H1 (cell line): Measurements from ENCODE around the gene NLRP1. TPM values are rescaled to one million over a fixed set of nuclear protein-coding genes. Genes with fewer than 3 reads are reported as not detected.

Source experiments
- CTCF ChIA-PET: fragments of 300-600 bp; sonication (Branson Sonifier 250); formaldehyde crosslinking; loops from one replicate; lab custom pipeline; 2021; ENCODE audit not compliant: partially characterized antibody; lab: Charles Lee
- POLR2A ChIA-PET: fragments of 300-600 bp; sonication (Branson Sonifier 250); formaldehyde crosslinking; loops from one replicate; lab custom pipeline; 2021; ENCODE audit warnings: inconsistent platforms; ENCODE audit not compliant: partially characterized antibody; lab: Charles Lee
- DNase-seq, 2 experiments: peaks; one replicate each; pipeline versions ENCODE4 v3.0.0 to v3.0.0-alpha.2; 2010 to 2022; ENCODE audit warnings: low spot score in 2 of 2, low read depth in 1 of 2, mixed read lengths in 1 of 2
- FAIRE-seq: peaks from 2 replicates; lab custom pipeline; 2011; peaks lifted over from hg19 to GRCh38; lab: Jason Lieb, UNC
- H2AFZ ChIP-seq: 2 replicates; pipeline ENCODE4 v1.8.1; 2012; ENCODE audit warnings: low read length, inconsistent platforms
- H2AK5ac ChIP-seq: 2 replicates; pipeline ENCODE4 v1.6.1; 2013; ENCODE audit warnings: low read depth, low read length
- H2BK120ac ChIP-seq: replicated peaks from 2 replicates; pipeline ENCODE3; 2013; ENCODE audit warnings: low read depth, low read length, inconsistent platforms
- H2BK12ac ChIP-seq: 2 replicates; pipeline ENCODE4 v1.6.1; 2013; ENCODE audit warnings: low read depth, low read length
- H2BK15ac ChIP-seq: 2 replicates; pipeline ENCODE4 v1.6.1; 2013; ENCODE audit warnings: low read length
- H2BK20ac ChIP-seq: 2 replicates; pipeline ENCODE4 v1.6.1; 2013; ENCODE audit warnings: low read length
- H2BK5ac ChIP-seq: 2 replicates; pipeline ENCODE4 v1.6.1; 2013; ENCODE audit warnings: low read depth, low read length
- H3K14ac ChIP-seq: 2 replicates; pipeline ENCODE4 v1.6.1; 2013; ENCODE audit warnings: inconsistent platforms; ENCODE audit not compliant: insufficient read length
- H3K18ac ChIP-seq: 2 replicates; pipeline ENCODE4 v1.6.1; 2013; ENCODE audit warnings: low read length; ENCODE audit errors: extremely low read depth
- H3K23ac ChIP-seq: 2 replicates; pipeline ENCODE4 v1.6.1; 2013; ENCODE audit warnings: inconsistent platforms; ENCODE audit not compliant: insufficient read length
- H3K23me2 ChIP-seq: 2 replicates; pipeline ENCODE4 v1.6.1; 2013; ENCODE audit warnings: low read depth, low read length
- H3K27ac ChIP-seq: 2 replicates; pipeline ENCODE4 v1.6.1; 2011; ENCODE audit warnings: low read depth, low read length, inconsistent platforms
- H3K27me3 ChIP-seq, 4 experiments: replicated peaks in 1 of 4; 1 replicate in 1 of 4; 2 replicates in 3 of 4; pipeline versions ENCODE4 v1.6.1 to v1.8.1; 2011 to 2013; ENCODE audit warnings: low read length in 3 of 4, mild to moderate bottlenecking in 3 of 4, inconsistent platforms in 2 of 4, mixed read lengths in 2 of 4, moderate library complexity in 1 of 4; ENCODE audit not compliant: control insufficient read depth in 3 of 4, insufficient read depth in 3 of 4; ENCODE audit errors: extremely low read depth in 1 of 4
- H3K36me3 ChIP-seq, 4 experiments: 2 replicates each; pipeline versions ENCODE4 v1.6.1 to v1.8.1; 2011 to 2013; ENCODE audit warnings: mild to moderate bottlenecking in 4 of 4, low read length in 3 of 4, moderate library complexity in 2 of 4, control low read depth in 1 of 4, inconsistent platforms in 1 of 4; ENCODE audit not compliant: insufficient read depth in 4 of 4, control insufficient read depth in 2 of 4
- H3K4ac ChIP-seq: replicated peaks from 2 replicates; pipeline ENCODE3; 2013; ENCODE audit warnings: low read length, low read depth, mixed read lengths, inconsistent platforms; ENCODE audit not compliant: insufficient read length
- H3K4me1 ChIP-seq, 4 experiments: replicated peaks in 1 of 4; 1 replicate in 1 of 4; 2 replicates in 3 of 4; pipeline versions ENCODE4 v1.6.1 to v1.8.1; 2011 to 2013; ENCODE audit warnings: low read length in 3 of 4, inconsistent platforms in 2 of 4, mixed read lengths in 1 of 4; ENCODE audit not compliant: insufficient read depth in 4 of 4, control insufficient read depth in 3 of 4
- H3K4me2 ChIP-seq, 2 experiments: 2 replicates each; pipeline versions ENCODE4 v1.6.1 to v1.8.1; 2011 to 2013; ENCODE audit warnings: low read depth in 2 of 2, low read length in 2 of 2, control low read depth in 1 of 2, inconsistent platforms in 1 of 2, mild to moderate bottlenecking in 1 of 2; ENCODE audit not compliant: insufficient read depth in 1 of 2
- H3K4me3 ChIP-seq, 4 experiments: fragments of 200-600, 300-600 bp in 1 of 4; sonication (generic), shearing (Covaris generic), sonication (Bioruptor Twin) in 1 of 4; 2 replicates each; pipeline versions ENCODE4 v1.5.1 to v1.8.1; 2011 to 2016; ENCODE audit warnings: low read length in 4 of 4, low read depth in 3 of 4, control low read depth in 2 of 4, inconsistent platforms in 2 of 4, mild to moderate bottlenecking in 2 of 4, mixed read lengths in 1 of 4, moderate library complexity in 1 of 4; ENCODE audit not compliant: insufficient read depth in 2 of 4; ENCODE audit errors: extremely low read depth in 1 of 4
- H3K56ac ChIP-seq: replicated peaks from 2 replicates; pipeline ENCODE3; 2013; ENCODE audit warnings: low read depth, mild to moderate bottlenecking, mixed read lengths, low read length, inconsistent platforms; ENCODE audit not compliant: insufficient read length
- H3K79me1 ChIP-seq: 2 replicates; pipeline ENCODE4 v1.6.1; 2013; ENCODE audit warnings: low read depth, low read length, control low read depth
- H3K79me2 ChIP-seq, 2 experiments: 2 replicates each; pipeline versions ENCODE4 v1.6.1 to v1.8.1; 2012 to 2013; ENCODE audit warnings: low read length in 2 of 2, mild to moderate bottlenecking in 2 of 2, inconsistent platforms in 1 of 2; ENCODE audit not compliant: insufficient read depth in 2 of 2, control insufficient read depth in 1 of 2
- H3K9ac ChIP-seq, 4 experiments: replicated peaks in 1 of 4; 1 replicate in 1 of 4; 2 replicates in 3 of 4; pipeline versions ENCODE4 v1.6.1 to v1.8.1; 2011 to 2013; ENCODE audit warnings: low read depth in 3 of 4, low read length in 3 of 4, control low read depth in 2 of 4, mild to moderate bottlenecking in 2 of 4, moderate library complexity in 2 of 4, inconsistent platforms in 1 of 4; ENCODE audit errors: extremely low read depth in 1 of 4
- H3K9me3 ChIP-seq, 2 experiments: 2 replicates each; pipeline versions ENCODE4 v1.6.1 to v1.8.1; 2012 to 2013; ENCODE audit warnings: mild to moderate bottlenecking in 2 of 2, moderate library complexity in 2 of 2, control low read depth in 1 of 2, inconsistent platforms in 1 of 2, low read depth in 1 of 2, low read length in 1 of 2, mixed read lengths in 1 of 2; ENCODE audit not compliant: insufficient read depth in 2 of 2
- H4K20me1 ChIP-seq, 2 experiments: replicated peaks in 1 of 2; 2 replicates each; pipeline versions ENCODE3 to v1.8.1; 2011 to 2013; ENCODE audit warnings: inconsistent platforms in 2 of 2, low read length in 2 of 2, mild to moderate bottlenecking in 1 of 2; ENCODE audit not compliant: insufficient read depth in 2 of 2, control insufficient read depth in 1 of 2
- H4K5ac ChIP-seq: 2 replicates; pipeline ENCODE4 v1.6.1; 2013; ENCODE audit warnings: low read length, low read depth, mixed read lengths, inconsistent platforms; ENCODE audit not compliant: insufficient read length
- H4K8ac ChIP-seq: 2 replicates; pipeline ENCODE4 v1.8.0; 2013; ENCODE audit warnings: mild to moderate bottlenecking, moderate library complexity, low read length, inconsistent platforms; ENCODE audit not compliant: insufficient read depth; ENCODE audit errors: extremely low read depth
- H4K91ac ChIP-seq: replicated peaks from 2 replicates; pipeline ENCODE3; 2013; ENCODE audit warnings: low read length, mixed read lengths, inconsistent platforms; ENCODE audit not compliant: insufficient read length
- CBX8 ChIP-seq: fragments of 300-800, 300-1000 bp; sonication (generic); IDR thresholded peaks from 2 replicates; pipeline ENCODE4 v1.7.1; 2016; ENCODE audit warnings: low read depth, low read length, borderline replicate concordance
- GTF2F1 ChIP-seq: IDR thresholded peaks from 2 replicates; pipeline ENCODE4 v1.6.1; 2012; ENCODE audit warnings: low read depth, low read length, improper control_type of control experiment, borderline replicate concordance
- NANOG ChIP-seq: IDR thresholded peaks from 2 replicates; pipeline ENCODE4 v1.6.1; 2011; ENCODE audit warnings: low read length, low read depth, mild to moderate bottlenecking, inconsistent platforms; ENCODE audit not compliant: insufficient read depth, poor library complexity, severe bottlenecking
- NRF1 ChIP-seq: IDR thresholded peaks from 2 replicates; pipeline ENCODE4 v1.6.1; 2011; ENCODE audit warnings: mild to moderate bottlenecking, low read depth, low read length, improper control_type of control experiment
- RBBP5 ChIP-seq: IDR thresholded peaks from 2 replicates; pipeline ENCODE4 v1.7.1; 2012; ENCODE audit warnings: low read depth, mild to moderate bottlenecking, inconsistent platforms, low read length, moderate library complexity, borderline replicate concordance
- SIN3A ChIP-seq, 2 experiments: IDR thresholded peaks in 1 of 2; conservative IDR thresholded peaks in 1 of 2; 2 replicates each; pipeline ENCODE4 v1.6.1; 2011 to 2012; ENCODE audit warnings: low read length in 2 of 2, improper control_type of control experiment in 1 of 2, low read depth in 1 of 2, mild to moderate bottlenecking in 1 of 2
- SIX5 ChIP-seq: IDR thresholded peaks from 2 replicates; pipeline ENCODE4 v1.6.1; 2011; ENCODE audit warnings: mild to moderate bottlenecking, low read depth, low read length
- SP2 ChIP-seq: IDR thresholded peaks from 2 replicates; pipeline ENCODE4 v1.6.1; 2012; ENCODE audit warnings: mild to moderate bottlenecking, low read length, inconsistent platforms
- SP4 ChIP-seq: IDR thresholded peaks from 2 replicates; pipeline ENCODE4 v1.6.1; 2012; ENCODE audit warnings: low read length, inconsistent platforms
- TAF7 ChIP-seq: optimal IDR thresholded peaks from 2 replicates; pipeline ENCODE3; 2011; ENCODE audit warnings: low read depth, mild to moderate bottlenecking, inconsistent platforms, low read length, moderate library complexity, borderline replicate concordance
- TBP ChIP-seq: IDR thresholded peaks from 2 replicates; pipeline ENCODE4 v1.6.1; 2011; ENCODE audit warnings: low read depth, low read length, improper control_type of control experiment
- TEAD4 ChIP-seq: IDR thresholded peaks from 2 replicates; pipeline ENCODE4 v1.6.1; 2012; ENCODE audit warnings: low read depth, low read length, inconsistent platforms, mixed read lengths
- YY1 ChIP-seq: IDR thresholded peaks from 2 replicates; pipeline ENCODE4 v1.6.1; 2011; ENCODE audit warnings: low read depth, mild to moderate bottlenecking, low read length
- WGBS, 2 experiments: shearing (Covaris generic) in 1 of 2; methylation state at CpG; one replicate each; pipeline versions ENCODE4 v1.1.6 to v1.1.7; 2013 to 2015; ENCODE audit warnings: low lambda C conversion rate in 2 of 2, mixed read lengths in 2 of 2, inconsistent platforms in 1 of 2, low coverage in 1 of 2, missing lambda C conversion rate in 1 of 2; ENCODE audit not compliant: insufficient replicate concordance in 2 of 2, insufficient coverage in 1 of 2, insufficient read length in 1 of 2; ENCODE audit errors: extremely low coverage in 1 of 2, missing lambda C conversion rate in 1 of 2; 5-methylcytosine and 5-hydroxymethylcytosine counted together
- polyA plus RNA-seq, 7 experiments: library from polyadenylated mRNA; depleted of rRNA in 3 of 7; stranded (reverse) in 5 of 7; unstranded in 2 of 7; fragments of >200 nt in 5 of 7; fragments of 200-250 nt in 2 of 7; gene quantifications; 1 replicate in 5 of 7; 2 replicates in 1 of 7; 4 replicates in 1 of 7; pipeline versions ENCODE4 v1.2.1 to v1.2.3, GENCODE V29; 2011 to 2013; ENCODE audit warnings: missing spikeins in 2 of 7, mixed read lengths in 2 of 7
- total RNA-seq: library from RNA; stranded (reverse); fragmentation: NEBNext Ultra II Directional; extraction: Animal tissue kit (Norgen Biotek cat#: 25700); gene quantifications from 2 replicates; pipeline ENCODE4 v1.2.1, GENCODE V29; 2021

Gene NLRP1
- total and polyA plus RNA-seq, 2 of the 8 experiments (the other 6 are each of a cell fraction or from before 2014, with no cell fraction given), result 8.6 to 10.4 TPM

- Histone ChIP-seq H2BK12ac (peak overlapping the region; percentile 30; the same call in 1 of the 2 replicates), H3K27me3 (no peaks in the 10 kb centered on the region), H3K36me3 (peaks cover 0 to 7% (median 4%) of the 10 kb centered on the region in 4 experiments; a peak in 4 of 8 replicates), H2AFZ (no peak overlapping the region; the same call in 1 of the 2 replicates), H3K56ac (peak overlapping the region; percentile 13), H2BK20ac (no peak overlapping the region), H4K20me1 (peaks cover 12 to 18% of the 10 kb centered on the region in 2 experiments), H3K9me3 (no peaks in the 10 kb centered on the region), H3K9ac (peak overlapping the region; percentile 86 to 95 (median 90)), H3K27ac (peak overlapping the region; percentile 70), H3K23ac (no peak overlapping the region), H3K18ac (no peak overlapping the region; the same call in 1 of the 2 replicates), H4K8ac (no peak overlapping the region), H2BK15ac (0 out of 2 replicates have a peak overlapping the region, but pooled peaks have one; percentile 25), H2BK5ac (peak overlapping the region; percentile 69; the same call in 1 of the 2 replicates), H3K4ac (no peak overlapping the region), H3K4me2 (peak overlapping the region; percentile 89 to 91), H3K23me2 (peaks cover 2% of the 10 kb centered on the region; the same call in 1 of the 2 replicates), H3K4me3 (peak overlapping the region; percentile 98 to 100 (median 98)), H3K79me1 (peaks cover 3% of the 10 kb centered on the region; the same call in 1 of the 2 replicates), H2AK5ac (peak overlapping the region; percentile 91; the same call in 1 of the 2 replicates), H3K14ac (no peak overlapping the region), H3K4me1 (peaks cover 0 to 9% (median 6%) of the 10 kb centered on the region in 4 experiments; a peak in 3 of 7 replicates), H4K91ac (no peak overlapping the region), H2BK120ac (no peak overlapping the region), H4K5ac (no peak overlapping the region), H3K79me2 (peaks cover 46 to 56% of the 10 kb centered on the region in 2 experiments)
- ChIA-PET CTCF (interaction anchor here (0.6 to 1.2 kb wide), 3 partner anchors 17 to 963 kb away, joined by 3 to 4 read pairs (median 4); partner anchors contain the start of gene C1QBP), POLR2A (interaction anchor here (0.8 to 4.9 kb wide), 12 partner anchors 9 to 972 kb away, joined by 3 to 91 read pairs (median 5); partner anchors contain the start of genes C1QBP, DERL2, MIS12 and NUP88)
- FAIRE-seq, result no peak
- no peak for DNase-seq
- WGBS, 2 experiments, result 1% methylated on average over 17 of the region's 17 CpGs; no CpG with 5 or more reads in 1 of the 2 experiments
- no peak for TF ChIP-seq SP2
- TF ChIP-seq SIX5, result no peak
- no peak for TF ChIP-seq CBX8
- no peak for TF ChIP-seq GTF2F1
- TF ChIP-seq NRF1, result no peak
- no peak for TF ChIP-seq RBBP5
- TF ChIP-seq NANOG, result no peak
- TF ChIP-seq SP4, result no peak
- TF ChIP-seq SIN3A (conservative IDR thresholded peaks at IDR 0.05 in 1 of 2, IDR thresholded peaks at IDR 0.05 in 1 of 2; ENCODE audit: low read depth in 1 of 2, low read length in 2 of 2), result no peak
- TF ChIP-seq YY1, result no peak
- TF ChIP-seq TBP, result no peak
- TF ChIP-seq TAF7, result no peak
- TF ChIP-seq TEAD4, result no peak
Measured at GRCh38 chr17:5468075-5468473, 116.2 kb downstream of the NLRP1 start.
